ENCODE results near the gene VWA3A.
"Not testable (repeated sequence)": the region's sequence is repeated elsewhere in the genome, so short reads cannot be mapped to it uniquely, and the experiment has no call there.

Gene VWA3A

DNA sequence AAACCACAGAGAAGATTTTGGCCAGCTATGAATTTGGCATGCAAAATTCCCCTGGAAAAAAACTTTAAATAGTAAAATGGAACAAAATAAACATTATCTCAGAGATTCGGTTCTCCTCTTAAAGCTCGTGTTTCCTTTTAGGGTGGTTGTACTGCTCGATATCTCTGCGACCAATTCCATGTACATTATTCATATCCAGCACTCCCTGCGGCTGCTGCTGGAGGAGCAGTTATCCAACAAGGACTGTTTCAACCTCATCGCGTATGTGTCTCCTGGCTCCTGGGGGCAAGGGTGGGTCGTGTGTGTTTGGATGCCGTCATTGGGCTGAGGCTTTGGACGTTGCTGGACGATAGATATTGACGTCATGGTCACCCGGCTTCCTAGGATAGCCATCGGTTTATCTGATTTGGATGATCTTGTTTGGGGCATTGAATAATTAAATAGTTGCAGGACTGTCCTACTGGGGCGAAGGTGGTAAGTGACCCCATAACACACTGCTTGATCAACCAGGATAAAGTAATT is 33.8 kb downstream of the VWA3A start:
- H3K36me3 ChIP-seq (replicated peaks), result no peaks in the 10 kb centered on the region
- H3K9me3 ChIP-seq, result no peaks in the 10 kb centered on the region
- H3K4me1 ChIP-seq, result no peaks in the 10 kb centered on the region
- in situ Hi-C loops (cut with MboI; ENCODE audit: low sequenced_read_pairs), result no loop called here
- peaks cover 9% of the 10 kb centered on the region for H3K27me3 ChIP-seq (ENCODE audit: low read depth)
- no peak for DNase-seq (ENCODE audit: low spot score in 2 of 2)
- no peak overlapping the region for H3K4me3 ChIP-seq

- in situ Hi-C loops (cut with MboI; ENCODE audit: low sequenced_read_pairs); H3K4me1 ChIP-seq; DNase-seq (ENCODE audit: low spot score in 2 of 2); H3K9me3 ChIP-seq; H3K36me3 ChIP-seq (replicated peaks); H3K4me3 ChIP-seq; H3K27me3 ChIP-seq (ENCODE audit: low read depth): not testable (repeated sequence)
Measured at GRCh38 chr16:22128537-22128936, 36.2 kb downstream of the VWA3A start.

GRCh38 chr16:22130528-22130927 is 38.2 kb downstream of the VWA3A start:
- in situ Hi-C loops (cut with MboI; ENCODE audit: low sequenced_read_pairs), result no loop called here
- peaks cover 13% of the 10 kb centered on the region for H3K27me3 ChIP-seq (ENCODE audit: low read depth)
- H3K9me3 ChIP-seq, result no peaks in the 10 kb centered on the region
- DNase-seq (ENCODE audit: low spot score in 2 of 2), result no peak
- H3K4me3 ChIP-seq, result no peak overlapping the region
- no peaks in the 10 kb centered on the region for H3K36me3 ChIP-seq (replicated peaks)
- no peaks in the 10 kb centered on the region for H3K4me1 ChIP-seq

- H3K9me3 ChIP-seq, result no peaks in the 10 kb centered on the region
- in situ Hi-C loops (cut with MboI; ENCODE audit: low sequenced_read_pairs), result no loop called here
- H3K27me3 ChIP-seq (ENCODE audit: low read depth), result peaks cover 11% of the 10 kb centered on the region
- H3K4me3 ChIP-seq, result no peak overlapping the region
- H3K36me3 ChIP-seq (replicated peaks), result no peaks in the 10 kb centered on the region
- no peak for DNase-seq (ENCODE audit: low spot score in 2 of 2)
- no peaks in the 10 kb centered on the region; the same call in 1 of the 2 replicates for H3K4me1 ChIP-seq
Measured at GRCh38 chr16:22132801-22133200, 40.5 kb downstream of the VWA3A start.

GRCh38 chr16:22138482-22138881 is 46.1 kb downstream of the VWA3A start:
- no peak overlapping the region for H3K4me3 ChIP-seq
- in situ Hi-C loops (cut with MboI; ENCODE audit: low sequenced_read_pairs), result no loop called here
- no peaks in the 10 kb centered on the region; the same call in 1 of the 2 replicates for H3K4me1 ChIP-seq
- H3K9me3 ChIP-seq, result no peaks in the 10 kb centered on the region
- H3K36me3 ChIP-seq (replicated peaks), result no peaks in the 10 kb centered on the region
- peaks cover 11% of the 10 kb centered on the region for H3K27me3 ChIP-seq (ENCODE audit: low read depth)
- no peak for DNase-seq (ENCODE audit: low spot score in 2 of 2)

DNA sequence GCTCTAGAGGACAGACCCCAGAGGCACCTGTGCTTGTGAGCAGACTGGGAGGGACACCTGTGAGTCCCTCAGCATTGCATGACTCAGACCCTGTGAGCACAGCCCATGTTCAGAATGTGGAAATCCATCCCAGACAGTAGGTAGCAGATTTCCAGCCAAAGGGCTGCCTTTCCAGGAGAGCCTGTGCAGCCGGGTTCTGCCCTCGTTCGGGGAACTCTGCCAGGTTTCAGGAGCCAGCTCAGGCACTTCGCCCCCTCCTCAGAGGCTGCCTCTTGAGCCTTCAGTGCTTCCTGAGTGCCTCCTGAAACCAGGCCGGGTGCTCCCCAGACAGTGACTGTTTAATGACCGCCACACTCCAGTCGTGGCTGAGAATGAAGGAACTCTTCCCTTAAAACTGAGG is 46.7 kb downstream of the VWA3A start:
- in situ Hi-C loops (cut with MboI; ENCODE audit: low sequenced_read_pairs), result no loop called here

DNA sequence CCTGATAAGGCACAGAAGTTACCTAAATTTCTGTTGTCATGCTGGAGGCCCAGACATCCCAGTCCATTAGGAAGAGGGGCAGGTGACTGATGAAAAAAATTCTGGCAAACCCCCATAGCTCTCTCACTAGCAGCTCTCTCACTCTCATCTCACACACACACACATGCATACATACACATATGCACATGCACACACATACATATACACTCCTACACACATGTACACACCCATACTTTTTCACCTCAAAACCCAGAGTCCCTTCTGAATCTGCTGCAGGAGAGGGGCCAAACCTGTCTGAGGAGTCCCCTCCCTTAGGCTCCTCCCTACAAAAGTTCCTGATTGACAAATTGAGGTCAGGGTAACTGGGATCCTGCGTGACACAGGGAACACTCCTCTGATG is 47.4 kb downstream of the VWA3A start:
- no peak for DNase-seq (ENCODE audit: low spot score in 2 of 2)
- peaks cover 11% of the 10 kb centered on the region for H3K27me3 ChIP-seq (ENCODE audit: low read depth)
- no peak overlapping the region for H3K4me3 ChIP-seq
- H3K9me3 ChIP-seq, result no peaks in the 10 kb centered on the region
- no peaks in the 10 kb centered on the region; the same call in 1 of the 2 replicates for H3K4me1 ChIP-seq
- H3K36me3 ChIP-seq (replicated peaks), result no peaks in the 10 kb centered on the region
- in situ Hi-C loops (cut with MboI; ENCODE audit: low sequenced_read_pairs), result no loop called here

More for the DNA sequence above, 46.7 kb downstream of the VWA3A start:
- Histone ChIP-seq H3K4me1 (no peaks in the 10 kb centered on the region; the same call in 1 of the 2 replicates), H3K9me3 (no peaks in the 10 kb centered on the region), H3K4me3 (no peak overlapping the region), H3K27me3 (ENCODE audit: low read depth) (peaks cover 11% of the 10 kb centered on the region), H3K36me3 (replicated peaks) (no peaks in the 10 kb centered on the region)
- DNase-seq (ENCODE audit: low spot score in 2 of 2), result no peak

DNA sequence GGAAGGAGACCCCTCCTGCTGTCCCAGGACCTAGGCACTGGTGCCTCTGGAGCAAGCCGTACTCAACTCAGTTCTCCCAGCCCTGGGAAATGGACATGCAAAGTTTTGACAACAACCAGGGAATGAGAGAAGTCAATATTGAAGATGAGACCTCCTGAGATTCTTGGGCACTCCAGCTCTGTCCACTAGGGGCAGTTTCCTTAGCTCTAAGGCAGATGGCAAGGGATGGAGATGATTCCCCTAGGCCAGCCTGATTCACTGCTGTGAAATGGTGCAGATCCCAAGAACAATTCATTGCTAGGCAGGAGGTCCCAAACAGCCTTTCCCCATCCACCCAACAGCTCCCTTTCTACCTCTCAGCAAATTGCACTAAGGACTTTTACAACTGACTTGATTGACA is 49.4 kb downstream of the VWA3A start:
- peak in 1 of 2 experiments; percentile 41 for DNase-seq (ENCODE audit: low spot score in 2 of 2)
- no peaks in the 10 kb centered on the region for H3K36me3 ChIP-seq (replicated peaks)
- in situ Hi-C loops (cut with MboI; ENCODE audit: low sequenced_read_pairs), result no loop called here
- H3K4me3 ChIP-seq, result no peak overlapping the region
- peaks cover 7% of the 10 kb centered on the region for H3K27me3 ChIP-seq (ENCODE audit: low read depth)
- H3K4me1 ChIP-seq, result no peaks in the 10 kb centered on the region; the same call in 1 of the 2 replicates
- no peaks in the 10 kb centered on the region for H3K9me3 ChIP-seq

- no peaks in the 10 kb centered on the region for H3K9me3 ChIP-seq
- no peak overlapping the region for H3K4me3 ChIP-seq
- no peak for DNase-seq (ENCODE audit: low spot score in 2 of 2)
- H3K4me1 ChIP-seq, result no peaks in the 10 kb centered on the region
- H3K36me3 ChIP-seq (replicated peaks), result no peaks in the 10 kb centered on the region
- in situ Hi-C loops (cut with MboI; ENCODE audit: low sequenced_read_pairs), result no loop called here
- no peaks in the 10 kb centered on the region; the same call in 1 of the 2 replicates for H3K27me3 ChIP-seq (ENCODE audit: low read depth)
Measured at GRCh38 chr16:22144520-22144919, 52.2 kb downstream of the VWA3A start.

- Histone ChIP-seq H3K9me3 (no peaks in the 10 kb centered on the region), H3K4me3 (no peak overlapping the region), H3K4me1 (no peaks in the 10 kb centered on the region), H3K27me3 (ENCODE audit: low read depth) (no peaks in the 10 kb centered on the region; the same call in 1 of the 2 replicates), H3K36me3 (replicated peaks) (no peaks in the 10 kb centered on the region)
- in situ Hi-C loops (cut with MboI; ENCODE audit: low sequenced_read_pairs), result no loop called here
- DNase-seq (ENCODE audit: low spot score in 2 of 2), result no peak
Measured at GRCh38 chr16:22147853-22148252, 55.5 kb downstream of the VWA3A start.

DNA sequence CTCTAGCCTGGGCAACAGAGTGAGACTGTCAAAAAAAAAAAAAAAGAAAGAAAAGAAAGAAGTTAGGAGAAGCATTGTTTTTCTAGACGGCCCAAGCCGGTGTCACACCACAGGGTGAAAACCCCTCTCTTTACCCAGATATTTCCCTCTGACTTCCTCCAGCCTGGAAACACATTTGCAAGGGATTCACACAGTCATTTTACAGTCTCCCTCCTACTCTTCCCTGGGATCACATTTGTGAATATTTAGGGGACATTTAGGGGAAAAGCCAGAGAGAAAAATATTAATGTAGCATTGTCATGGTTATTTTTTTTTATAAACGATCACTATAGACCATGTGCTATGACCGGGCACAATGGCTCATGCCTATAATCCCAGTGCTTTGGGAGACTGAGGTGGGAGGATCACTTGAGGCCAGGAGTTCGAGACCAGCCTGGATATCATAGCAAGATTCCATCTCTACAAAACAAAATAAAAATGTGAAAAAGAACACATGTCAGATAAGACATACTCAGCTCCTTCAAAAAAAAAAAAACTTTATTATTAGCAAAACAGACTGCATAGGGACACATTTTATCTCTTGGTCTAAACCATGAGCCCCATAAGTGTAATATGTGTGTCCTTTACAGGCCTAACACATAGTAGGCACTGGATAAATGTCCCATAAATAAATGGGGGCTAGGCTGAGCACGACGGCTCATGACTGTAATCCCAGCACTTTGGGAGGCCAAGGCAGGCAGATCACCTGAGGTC is 59.1 kb downstream of the VWA3A start:
- Histone ChIP-seq H3K36me3 (replicated peaks) (no peaks in the 10 kb centered on the region), H3K4me3 (no peak overlapping the region), H3K27me3 (ENCODE audit: low read depth) (peaks cover 6% of the 10 kb centered on the region; the same call in 1 of the 2 replicates), H3K9me3 (no peaks in the 10 kb centered on the region), H3K4me1 (no peaks in the 10 kb centered on the region)
- DNase-seq (ENCODE audit: low spot score in 2 of 2), result no peak
- in situ Hi-C loops (cut with MboI; ENCODE audit: low sequenced_read_pairs), result no loop called here

DNA sequence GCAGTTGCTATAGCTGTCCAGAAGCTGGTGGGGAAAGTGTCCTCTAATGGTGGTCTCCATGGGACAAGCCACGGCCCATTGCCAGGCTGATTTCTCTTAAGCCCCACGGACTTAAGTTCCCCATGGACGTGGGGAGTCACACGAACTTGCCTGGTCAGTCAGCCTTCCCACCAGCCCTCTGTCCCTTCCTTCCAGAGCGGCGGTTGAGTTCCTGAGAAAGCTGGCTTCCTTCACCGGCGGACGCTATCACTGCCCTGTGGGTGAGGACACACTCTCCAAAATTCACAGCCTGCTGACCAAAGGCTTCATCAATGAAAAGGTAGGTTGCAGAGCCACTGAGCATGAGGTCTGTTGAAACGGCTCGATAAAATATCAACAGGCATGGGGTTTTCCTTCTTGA is 60.0 kb downstream of the VWA3A start:
- in situ Hi-C loops (cut with MboI; ENCODE audit: low sequenced_read_pairs), result no loop called here
- no peak for DNase-seq (ENCODE audit: low spot score in 2 of 2)
- Histone ChIP-seq H3K36me3 (replicated peaks) (no peaks in the 10 kb centered on the region), H3K4me1 (no peaks in the 10 kb centered on the region), H3K4me3 (no peak overlapping the region), H3K27me3 (ENCODE audit: low read depth) (peaks cover 8% of the 10 kb centered on the region; the same call in 1 of the 2 replicates), H3K9me3 (no peaks in the 10 kb centered on the region)

DNA sequence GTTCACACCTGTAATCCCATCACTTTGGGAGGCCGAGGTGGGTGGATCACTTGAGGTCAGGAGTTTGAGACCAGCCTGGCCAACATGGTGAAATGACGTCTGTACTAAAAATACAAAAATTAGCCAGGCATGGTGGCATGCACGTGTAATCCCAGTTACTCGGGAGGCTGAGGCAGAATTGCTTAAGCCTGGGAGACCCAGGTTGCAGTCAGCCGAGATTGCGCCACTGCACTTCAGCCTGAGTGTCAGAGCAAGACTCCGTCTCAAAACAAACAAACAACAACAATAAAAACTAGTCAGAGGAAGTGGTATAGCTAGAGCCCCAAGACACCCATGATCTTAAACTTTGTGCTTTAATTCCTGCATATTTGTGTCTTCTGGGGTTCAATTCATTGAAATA is 60.7 kb downstream of the VWA3A start:
- H3K27me3 ChIP-seq (ENCODE audit: low read depth); H3K9me3 ChIP-seq; in situ Hi-C loops (cut with MboI; ENCODE audit: low sequenced_read_pairs); DNase-seq (ENCODE audit: low spot score in 2 of 2); H3K4me3 ChIP-seq; H3K4me1 ChIP-seq; H3K36me3 ChIP-seq (replicated peaks): not testable (repeated sequence)

GRCh38 chr16:22161401-22161800 is 69.1 kb downstream of the VWA3A start:
- Histone ChIP-seq H3K9me3 (no peaks in the 10 kb centered on the region), H3K4me3 (no peak overlapping the region), H3K36me3 (replicated peaks) (no peaks in the 10 kb centered on the region), H3K4me1 (no peaks in the 10 kb centered on the region), H3K27me3 (ENCODE audit: low read depth) (peaks cover 8% of the 10 kb centered on the region)
- in situ Hi-C loops (cut with MboI; ENCODE audit: low sequenced_read_pairs), result no loop called here
- no peak for DNase-seq (ENCODE audit: low spot score in 2 of 2)
